ENCODE data around the gene IFI27L2.
A peak's percentile ranks its signal among the peaks of the same experiment; 100 is the strongest.

Gene IFI27L2

DNA sequence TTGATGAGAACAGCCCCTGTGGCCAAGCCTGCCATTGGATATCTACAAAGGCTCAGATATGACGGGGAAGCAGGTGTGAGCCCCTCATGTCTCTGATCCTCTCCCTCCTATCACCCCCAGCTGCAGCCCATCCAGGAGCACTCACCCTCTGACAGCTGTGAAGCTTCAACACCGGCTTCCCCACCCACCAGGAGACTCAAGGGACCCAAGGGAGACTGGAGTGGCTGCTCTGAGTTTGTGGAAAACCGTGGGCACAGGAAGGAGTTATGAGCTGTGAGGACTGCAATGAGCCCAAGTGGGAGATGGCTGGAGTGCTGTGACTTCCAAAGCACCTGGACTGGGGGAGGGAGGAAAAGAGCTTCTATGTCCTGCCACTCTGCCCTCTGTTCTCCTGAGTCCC is 7.9 kb downstream of the IFI27L2 start:
- DNase-seq: no peak

DNA sequence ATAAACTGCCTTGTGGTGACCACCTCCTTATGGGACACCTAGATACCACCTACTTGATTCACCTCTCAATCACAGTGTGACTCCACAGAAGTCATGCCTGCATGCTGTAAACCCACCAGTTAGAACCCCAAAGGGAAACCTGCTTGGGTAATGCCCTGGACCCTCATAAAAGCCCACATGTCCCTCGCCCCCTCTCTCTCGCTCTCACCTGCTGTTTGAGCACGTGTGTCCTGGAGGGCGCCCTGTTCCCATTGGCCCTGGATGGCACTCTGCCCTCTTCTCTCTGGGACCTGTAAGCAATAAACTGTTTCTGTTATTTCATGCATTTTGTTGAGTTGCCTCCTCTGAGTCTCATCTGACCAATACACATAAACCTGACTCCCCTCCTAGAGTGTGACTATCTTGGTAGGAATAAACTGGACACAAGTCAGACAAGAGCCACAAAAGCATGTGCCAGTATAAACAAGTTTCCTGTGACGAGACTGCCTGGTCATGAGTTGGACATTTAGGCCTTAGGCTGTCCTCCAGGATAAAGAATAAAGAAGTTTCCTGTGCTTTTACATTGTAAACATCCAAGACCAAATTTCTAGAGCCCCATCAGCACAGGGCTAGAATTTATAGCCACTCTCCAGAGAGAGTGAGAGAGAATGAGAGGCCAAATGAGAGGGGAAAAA is 8.6 kb downstream of the IFI27L2 start:
- DNase-seq: no peak

DNA sequence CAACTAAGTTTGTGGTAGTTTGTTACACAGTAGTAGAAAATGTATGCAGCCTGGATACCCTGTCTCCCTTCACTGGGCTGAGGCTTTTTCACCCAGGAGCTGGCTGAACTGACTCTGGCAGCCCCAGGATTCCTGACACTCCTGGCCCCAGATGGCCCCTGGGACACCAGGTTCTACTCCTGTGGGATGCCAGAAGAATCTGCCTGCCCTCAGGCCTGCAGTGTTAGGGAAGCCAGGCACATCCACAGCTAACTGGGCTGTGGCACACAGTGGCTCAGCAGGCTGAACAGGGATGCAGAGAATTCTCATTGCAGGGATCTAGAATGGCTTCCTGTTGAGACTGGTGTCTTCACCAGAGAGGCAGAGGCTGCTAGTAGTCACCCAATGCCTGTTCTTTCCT is 10.3 kb downstream of the IFI27L2 start:
- no peak for DNase-seq

DNA sequence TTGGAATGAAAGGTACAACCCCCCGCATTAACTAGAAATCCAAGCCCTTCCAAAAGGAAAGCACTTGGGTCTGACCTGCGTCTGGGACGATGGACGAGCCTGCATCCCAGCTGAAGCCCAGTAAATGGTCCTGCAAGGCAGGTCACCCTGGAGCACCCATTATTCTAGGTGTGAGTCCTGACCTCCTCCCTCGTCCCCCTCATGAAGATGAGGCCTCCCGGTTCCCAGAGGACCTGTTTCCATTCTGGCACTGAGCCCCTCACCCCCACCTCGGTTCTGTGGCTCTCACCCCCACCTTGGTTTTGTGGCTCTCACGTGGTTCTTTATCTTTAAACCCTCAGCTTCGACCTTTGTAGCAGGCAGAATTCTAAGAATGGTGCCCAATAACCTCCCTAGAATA is 11.5 kb downstream of the IFI27L2 start:
- no peak for DNase-seq

DNA sequence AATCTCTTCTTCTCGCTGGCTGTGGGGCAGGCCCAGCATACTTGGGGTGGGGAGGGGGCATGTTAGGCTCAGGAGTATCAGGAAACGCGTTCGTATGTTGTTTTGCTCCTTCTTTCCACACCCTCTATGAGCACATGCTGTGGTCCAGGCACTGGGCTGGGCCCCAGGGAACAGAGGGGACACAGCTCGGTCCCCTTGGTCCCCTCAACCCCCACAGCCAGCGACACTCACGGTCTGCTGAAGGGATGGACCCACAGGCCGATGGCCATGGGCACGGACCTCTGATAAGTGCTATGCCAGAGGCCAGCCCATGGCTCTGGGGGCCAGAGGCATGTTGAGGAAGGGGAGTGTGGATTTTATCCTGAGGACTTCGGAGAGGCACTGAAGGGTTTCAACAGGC is 12.7 kb downstream of the IFI27L2 start:
- DNase-seq: no peak

DNA sequence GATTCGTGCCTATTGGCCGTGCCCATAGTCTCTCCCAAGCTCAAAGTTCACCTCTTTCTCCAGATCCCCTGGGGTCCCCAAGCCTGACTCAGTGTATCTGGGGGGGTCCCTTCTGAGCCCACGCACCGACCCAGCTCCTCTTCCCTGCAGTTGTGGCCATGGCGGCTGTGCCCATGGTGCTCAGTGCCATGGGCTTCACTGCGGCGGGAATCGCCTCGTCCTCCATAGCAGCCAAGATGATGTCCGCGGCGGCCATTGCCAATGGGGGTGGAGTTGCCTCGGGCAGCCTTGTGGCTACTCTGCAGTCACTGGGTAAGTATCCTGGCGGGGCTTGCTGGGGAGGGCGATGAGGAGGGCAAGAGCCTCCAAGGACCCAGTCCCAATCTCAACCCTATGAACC is 13.8 kb downstream of the IFI27L2 start:
- no peak for DNase-seq

DNA sequence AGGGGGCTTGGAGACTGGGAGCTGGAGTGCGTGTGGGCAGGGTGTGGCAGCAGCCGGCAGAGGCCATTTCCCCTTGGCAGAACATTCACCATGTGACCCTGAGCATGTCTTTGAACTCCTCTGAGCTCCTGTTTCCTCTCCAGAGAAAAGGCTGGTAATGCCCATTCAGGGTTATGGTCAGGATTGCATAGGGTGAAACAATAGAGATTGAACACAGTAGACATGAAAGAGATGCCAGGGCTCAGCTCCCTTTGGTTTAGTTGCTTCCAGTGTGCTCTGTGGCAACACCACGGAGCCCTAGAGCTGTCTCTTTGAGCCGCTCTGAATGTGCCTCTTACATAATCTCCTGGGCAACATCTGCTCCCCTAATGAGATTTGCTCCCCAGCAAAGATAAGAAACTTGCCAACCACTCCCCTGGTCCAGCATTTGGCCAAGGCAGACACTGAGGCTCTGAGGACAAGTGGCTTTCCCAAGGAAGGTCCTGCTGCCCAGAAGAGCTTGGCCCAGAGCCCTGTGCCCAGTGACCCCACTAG is 14.3 kb downstream of the IFI27L2 start:
- DNase-seq: no peak

DNA sequence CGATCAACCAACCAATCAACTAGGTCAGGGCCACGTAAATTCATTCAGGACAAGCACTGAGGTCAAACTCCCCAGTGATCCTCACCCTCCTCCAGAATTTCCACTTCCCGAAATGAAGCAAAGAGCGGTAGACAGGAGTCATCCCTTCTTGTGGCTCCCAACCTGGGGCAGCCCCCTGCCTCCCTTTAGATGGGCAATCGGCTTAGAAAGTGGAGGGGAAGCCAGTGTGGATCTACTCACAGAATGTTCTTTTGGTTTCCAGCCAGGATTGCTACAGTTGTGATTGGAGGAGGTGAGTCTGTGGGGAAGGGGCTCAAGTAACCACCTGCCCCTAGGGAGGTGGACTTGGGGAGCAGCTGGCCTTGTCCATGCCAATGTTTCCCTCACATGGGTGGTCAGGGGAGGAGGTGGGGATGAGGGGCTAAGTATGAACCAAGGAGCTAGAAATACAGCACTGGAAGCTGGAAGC is 14.8 kb downstream of the IFI27L2 start:
- DNase-seq: no peak

DNA sequence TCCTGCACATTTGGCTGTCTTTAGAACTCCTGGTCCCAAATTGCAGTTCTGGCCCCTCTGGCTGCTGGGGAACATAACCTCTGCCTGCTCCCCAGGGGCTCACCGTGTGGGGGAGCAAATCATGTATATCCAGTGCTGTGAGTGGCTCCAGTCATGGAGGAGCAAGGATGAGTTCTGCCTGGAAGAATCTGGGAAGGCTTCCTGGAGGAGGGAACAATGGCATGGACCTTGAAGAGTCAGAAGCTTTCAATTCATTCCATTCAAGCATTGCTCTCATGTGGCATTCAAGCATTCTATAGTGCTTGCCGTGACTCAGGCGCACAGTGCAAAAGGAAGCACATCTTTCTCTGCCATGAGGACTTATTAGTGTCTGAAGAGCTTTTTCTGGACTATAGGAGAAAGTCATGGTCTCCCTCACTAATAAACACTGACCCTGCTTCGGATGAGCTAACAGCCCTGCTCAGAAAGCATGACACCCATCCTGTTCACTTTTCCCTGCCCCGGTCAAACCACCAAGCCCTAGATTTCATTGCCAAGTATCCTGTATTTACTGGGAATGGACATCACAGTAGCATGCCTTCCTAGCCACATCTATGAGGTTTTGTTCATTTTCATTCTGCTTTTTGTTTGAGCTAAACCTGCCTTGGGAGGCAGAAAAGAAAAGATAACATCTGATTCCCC is 15.4 kb downstream of the IFI27L2 start:
- no peak for DNase-seq

DNA sequence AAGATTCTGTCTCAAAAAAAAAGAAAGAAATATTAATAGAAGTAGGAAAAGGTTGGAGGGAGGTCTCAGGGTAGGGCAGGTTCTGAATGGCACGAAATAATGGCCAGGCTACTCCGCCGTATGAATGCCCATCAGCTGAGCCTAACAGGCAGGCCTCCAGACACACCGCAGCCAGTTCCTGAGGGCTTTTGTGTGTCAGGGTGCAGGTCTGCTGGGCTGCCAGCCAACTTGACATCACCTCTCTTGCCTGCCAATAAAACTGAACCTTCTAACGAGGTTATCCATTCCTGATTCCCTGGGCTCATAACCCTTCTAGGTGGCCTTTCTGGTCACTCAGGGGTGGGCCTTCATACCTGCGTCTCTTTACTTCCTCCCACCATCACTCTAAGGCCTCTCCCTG is 15.9 kb downstream of the IFI27L2 start:
- no peak for DNase-seq

DNA sequence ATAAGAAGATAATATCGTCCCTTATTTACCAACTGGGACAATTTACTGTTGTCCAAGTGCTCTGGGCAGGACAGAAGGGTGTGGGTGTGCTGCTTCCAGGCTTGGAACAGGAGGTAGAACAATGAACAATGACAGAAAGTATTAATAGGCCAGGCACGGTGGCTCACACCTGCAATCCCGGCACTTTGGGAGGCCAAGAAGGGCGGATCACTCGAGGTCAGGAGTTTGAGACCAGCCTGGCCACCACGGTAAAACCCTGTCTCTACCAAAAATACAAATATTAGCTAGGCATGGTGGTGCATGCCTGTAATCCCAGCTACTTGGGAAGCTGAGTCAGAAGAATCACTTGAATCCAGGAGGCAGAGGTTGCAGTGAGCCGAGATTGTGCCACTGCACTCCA is 16.3 kb downstream of the IFI27L2 start:
- DNase-seq: no peak

DNA sequence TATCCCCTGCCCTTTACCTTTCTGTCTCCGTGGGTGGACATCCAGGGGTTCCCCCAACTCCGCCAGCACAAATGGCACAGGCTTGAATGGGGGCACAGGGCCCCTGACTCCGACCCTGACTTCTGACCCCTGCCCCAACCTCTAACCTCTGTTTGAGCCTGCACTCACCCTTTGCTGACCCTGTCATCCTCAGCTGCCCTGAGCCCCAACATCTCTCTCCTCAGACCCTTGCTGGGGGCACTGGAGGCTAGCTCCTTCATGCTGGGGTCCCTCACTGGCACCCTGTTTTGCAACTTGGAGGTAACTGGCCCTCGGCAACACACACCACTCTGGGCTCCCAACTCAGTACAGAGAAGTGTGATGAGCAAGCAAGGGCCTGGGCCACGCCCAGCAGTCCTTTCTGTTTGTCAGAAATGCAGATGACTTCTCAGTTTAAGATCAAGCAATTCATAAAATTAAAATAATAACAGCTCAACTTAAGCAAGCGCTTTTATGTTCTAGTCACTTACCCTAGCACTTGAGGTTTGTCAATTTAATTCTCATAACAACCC is 16.8 kb downstream of the IFI27L2 start:
- DNase-seq: no peak

DNA sequence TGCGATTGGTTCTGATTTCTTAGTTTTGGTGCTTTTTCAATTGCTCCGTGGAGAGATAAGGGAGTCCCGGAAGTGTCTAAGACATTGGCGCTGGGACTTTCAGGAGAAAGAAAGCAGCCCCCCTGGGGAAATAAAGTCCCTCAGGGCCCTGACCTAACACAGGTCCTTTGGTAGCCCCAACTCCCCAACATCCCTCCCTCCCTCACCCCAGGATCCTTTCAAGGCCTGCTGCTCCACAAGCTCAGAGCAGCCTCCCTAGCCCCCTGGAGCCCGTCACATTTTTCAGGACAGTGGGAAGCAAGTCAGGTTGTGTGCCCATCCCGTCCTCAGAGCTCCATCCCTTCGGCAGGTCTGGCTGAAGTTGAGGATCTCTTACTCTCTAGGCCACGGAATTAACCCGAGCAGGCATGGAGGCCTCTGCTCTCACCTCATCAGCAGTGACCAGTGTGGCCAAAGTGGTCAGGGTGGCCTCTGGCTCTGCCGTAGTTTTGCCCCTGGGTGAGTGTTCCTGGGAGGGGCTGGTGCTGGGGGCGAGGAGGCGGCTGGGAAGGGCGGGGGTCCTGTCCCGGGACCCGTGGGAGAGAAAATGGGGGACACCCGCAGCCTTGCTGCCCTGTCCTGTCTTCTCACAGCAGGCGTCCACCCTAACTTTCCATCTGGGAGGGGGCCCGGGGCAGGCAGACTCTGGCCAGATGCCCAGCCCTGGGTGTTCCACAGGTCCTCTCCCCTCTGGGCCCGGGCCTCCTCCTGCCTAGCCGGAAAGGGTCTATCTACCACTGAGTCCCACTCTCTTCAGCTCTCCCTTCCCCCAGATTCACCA is 17.9 kb downstream of the IFI27L2 start:
- DNase-seq: no peak

DNA sequence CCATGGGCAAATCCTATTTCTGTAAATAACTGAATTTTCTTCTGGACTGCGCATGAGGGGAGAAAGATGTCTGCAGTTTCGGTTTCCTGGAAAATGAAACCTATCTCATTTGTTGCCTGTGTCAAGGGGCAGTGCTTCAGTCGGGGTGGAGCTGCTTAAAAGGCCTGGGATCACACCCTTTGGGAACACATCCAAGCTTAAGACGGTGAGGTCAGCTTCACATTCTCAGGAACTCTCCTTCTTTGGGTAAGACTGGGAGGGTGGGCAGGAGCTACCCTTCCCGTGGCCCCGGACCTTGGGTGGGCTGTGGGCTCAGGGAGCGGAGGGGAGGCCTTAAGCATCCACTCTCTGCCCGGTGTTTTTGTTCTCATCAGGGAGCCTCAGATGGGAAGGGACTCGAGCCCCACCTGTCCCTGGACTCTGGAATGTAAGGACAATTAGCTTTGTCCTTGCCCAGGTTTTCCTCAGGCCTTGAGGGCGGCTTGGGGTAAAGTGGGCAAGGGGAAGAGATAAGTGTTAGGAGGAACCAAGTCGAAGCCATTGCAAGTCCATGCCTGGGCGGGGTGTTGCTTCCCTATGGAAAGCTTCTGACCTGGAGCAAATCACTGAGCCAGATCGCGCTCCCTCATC is 18.7 kb downstream of the IFI27L2 start, which contains the start of gene IFI27:
IFI27 (plus strand) TSS at position 185 of the 630 bp plus-strand sequence.
- DNase-seq: peak in 1 of 2 donors; percentile 10

DNA sequence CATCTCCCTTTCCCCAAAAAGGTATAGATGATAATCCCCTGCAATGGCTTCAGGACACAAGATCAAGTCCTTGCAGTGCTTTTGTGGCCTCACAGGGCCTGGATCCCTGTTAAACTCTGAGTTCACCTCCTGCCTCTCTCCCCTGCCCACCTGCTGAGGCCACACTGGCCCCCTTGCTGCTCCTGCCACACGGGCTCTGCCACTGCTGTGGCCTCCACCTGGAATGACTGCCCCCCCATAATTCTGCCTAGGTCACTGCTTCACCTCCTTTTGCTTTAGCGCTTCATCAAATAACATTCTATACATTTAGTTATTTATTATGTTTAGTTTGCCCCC is 19.5 kb downstream of the IFI27L2 start:
- no peak for DNase-seq

DNA sequence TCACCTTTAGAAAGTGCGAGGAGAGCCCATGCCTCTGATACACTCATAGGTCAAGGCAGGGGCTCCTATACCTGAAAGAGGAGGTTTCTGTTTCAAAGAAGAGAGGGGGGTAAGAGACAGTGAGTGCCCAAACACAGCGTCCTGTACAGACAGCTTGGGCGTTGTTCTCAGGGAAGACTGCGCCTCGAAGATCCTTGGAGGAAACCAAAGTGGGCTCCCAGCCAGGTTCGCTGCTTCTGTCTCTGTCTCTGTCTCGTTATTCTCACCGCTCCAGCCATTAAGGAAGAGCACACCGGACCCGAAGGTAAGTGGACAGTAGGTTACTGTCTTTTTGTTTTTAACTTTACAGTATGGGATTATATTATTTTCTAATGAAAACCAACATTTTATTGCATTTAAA is 24.7 kb downstream of the IFI27L2 start:
- no peak for DNase-seq

DNA sequence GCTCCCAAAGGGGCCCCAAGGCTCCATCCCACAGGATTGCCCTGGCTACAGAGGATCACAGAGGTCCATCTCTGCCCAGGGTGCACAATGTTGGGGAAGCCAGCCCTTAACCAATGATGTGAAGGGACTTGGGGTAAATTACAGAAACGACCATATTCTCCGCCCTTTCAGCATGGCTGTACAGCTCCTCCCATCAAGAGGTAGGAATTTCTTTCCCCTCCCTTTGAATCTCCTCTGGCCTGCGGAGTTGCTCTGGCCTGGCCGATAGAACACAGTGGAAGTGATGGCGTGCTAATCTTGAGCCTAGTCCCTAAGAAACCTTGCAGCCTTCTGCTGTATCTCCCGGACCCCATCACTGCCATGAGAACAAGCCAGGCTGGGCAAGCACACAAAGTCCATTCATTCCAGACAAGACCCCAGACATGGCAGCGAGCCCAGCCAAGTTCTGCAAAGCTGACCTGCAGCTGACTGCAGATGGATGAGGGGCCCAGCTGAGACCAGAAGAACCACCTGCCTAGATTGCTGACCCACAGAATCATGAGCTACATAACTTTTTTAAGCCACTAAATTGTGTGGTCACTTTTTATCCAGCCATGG is 25.8 kb downstream of the IFI27L2 start:
- DNase-seq: no peak

DNA sequence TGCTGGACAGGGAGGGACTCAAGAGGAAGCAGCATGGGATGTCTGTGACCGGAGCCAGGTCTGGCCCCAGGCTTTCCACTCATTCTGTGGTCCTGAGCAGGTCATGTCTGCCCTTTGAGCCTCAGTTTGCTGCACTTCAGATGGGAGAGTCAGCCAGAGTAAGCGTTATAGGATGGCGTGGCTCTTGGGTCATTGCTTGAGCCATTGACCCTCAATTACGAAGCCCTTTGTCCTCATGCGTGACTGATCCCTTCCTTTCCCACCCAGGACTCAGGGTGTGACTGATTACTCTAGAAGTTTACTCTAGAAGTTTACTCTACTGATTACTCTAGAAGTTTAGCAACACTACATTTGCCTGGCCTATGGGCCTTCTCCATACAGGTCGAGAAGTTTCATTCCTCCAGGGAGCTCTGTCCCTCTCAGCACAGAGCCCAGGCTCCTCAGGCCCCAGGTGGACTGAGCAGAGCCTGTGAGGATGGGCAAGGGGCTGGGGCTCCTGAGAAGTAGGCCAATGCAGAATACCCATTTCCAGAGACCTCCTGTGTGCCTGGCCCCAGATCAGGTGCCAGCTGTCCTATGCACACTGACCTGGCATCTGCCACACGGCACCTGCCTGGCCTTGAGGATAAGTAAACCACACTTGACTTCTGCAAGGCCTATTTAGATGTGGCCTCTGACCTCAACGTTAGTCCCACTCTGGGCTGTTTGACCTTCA is 26.5 kb downstream of the IFI27L2 start:
- no peak for DNase-seq

DNA sequence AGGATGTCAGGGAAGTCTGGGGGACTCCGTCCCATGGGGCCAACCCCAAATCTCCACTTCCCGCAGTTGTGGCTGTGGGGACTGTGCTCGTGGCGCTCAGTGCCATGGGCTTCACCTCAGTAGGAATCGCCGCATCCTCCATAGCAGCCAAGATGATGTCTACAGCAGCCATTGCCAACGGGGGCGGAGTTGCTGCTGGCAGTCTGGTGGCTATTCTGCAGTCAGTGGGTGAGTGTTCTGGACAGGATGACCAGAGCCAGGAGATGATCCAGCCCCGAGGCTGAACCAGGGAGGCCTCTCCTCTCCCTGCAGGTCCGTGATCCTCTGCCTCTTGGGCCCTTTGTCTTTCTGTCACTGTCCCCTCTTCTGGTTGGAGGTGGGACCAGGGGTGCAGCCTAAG is 27.7 kb downstream of the IFI27L2 start:
- no peak for DNase-seq

DNA sequence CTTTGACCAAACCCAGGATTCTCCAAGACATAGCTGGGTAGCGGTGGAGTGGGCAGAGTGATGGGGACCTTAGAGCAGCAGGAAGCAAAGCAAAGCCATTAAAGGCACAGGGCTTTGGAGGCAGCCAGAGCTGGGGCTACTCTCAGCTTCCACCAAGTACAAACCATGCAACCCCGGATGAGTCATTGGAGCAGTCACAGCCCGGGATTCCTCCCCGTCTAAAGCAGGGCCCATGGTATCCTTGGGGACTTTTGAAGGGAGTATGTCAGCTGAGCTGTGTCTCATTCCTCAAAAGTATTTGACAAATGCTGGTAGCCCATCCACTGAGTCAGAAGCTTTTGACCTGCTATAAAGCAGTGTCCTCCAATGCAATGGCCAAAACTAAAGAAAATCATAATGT is 28.6 kb downstream of the IFI27L2 start:
- DNase-seq: no peak

DNA sequence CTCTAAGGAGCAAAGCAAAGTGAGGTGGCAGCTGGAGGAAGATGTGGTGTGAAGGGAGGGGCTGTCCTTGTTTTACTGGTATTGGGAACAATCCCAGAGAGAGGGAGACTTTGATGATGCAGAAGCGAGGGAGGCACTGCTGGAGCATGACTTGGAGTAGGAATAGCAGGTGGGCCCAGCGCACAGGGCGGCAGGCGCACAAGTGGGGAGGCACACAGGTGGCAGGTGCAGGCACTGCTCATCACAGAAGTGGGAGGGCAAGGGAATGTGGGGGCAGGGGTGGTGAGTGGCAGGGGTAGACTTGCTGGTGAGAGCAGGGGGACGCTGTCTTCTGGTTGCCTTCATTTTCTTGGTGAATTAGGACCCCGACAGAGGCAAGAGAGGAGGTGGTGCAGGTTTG is 30.4 kb downstream of the IFI27L2 start:
- no peak for DNase-seq
